ENCODE results near the gene CGREF1.
"Not testable (repeated sequence)": the region's sequence is repeated elsewhere in the genome, so short reads cannot be mapped to it uniquely, and the experiment has no call there.

Gene CGREF1

DNA sequence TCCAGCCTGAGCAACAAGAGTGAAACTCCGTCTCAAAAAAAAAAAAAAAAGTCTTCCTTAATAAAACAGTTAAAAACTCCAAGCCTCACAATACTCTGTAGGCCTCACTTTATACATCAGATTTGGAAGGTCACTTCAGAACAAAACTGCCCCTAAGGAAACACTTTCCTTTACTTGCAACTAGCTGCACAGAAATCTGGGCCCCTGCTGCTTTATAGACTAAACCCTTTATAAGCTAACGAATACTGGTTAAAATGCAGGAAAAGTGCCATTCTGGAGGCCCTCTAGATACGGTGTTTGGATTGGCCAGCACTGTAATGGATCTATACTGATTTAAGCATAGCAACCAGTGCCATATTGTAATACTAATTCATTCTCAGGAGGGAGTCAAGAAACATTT, 6.2 kb upstream of the CGREF1 start:
- in situ Hi-C loops (cut with HindIII; ENCODE audit: low sequenced_read_pairs), result no loop called here
- H3K4me3 ChIP-seq (ENCODE audit: low read depth, low read length), result no peak overlapping the region
- no peak for DNase-seq (ENCODE audit: low read depth, low spot score)
- TF ChIP-seq, protein P1, sequence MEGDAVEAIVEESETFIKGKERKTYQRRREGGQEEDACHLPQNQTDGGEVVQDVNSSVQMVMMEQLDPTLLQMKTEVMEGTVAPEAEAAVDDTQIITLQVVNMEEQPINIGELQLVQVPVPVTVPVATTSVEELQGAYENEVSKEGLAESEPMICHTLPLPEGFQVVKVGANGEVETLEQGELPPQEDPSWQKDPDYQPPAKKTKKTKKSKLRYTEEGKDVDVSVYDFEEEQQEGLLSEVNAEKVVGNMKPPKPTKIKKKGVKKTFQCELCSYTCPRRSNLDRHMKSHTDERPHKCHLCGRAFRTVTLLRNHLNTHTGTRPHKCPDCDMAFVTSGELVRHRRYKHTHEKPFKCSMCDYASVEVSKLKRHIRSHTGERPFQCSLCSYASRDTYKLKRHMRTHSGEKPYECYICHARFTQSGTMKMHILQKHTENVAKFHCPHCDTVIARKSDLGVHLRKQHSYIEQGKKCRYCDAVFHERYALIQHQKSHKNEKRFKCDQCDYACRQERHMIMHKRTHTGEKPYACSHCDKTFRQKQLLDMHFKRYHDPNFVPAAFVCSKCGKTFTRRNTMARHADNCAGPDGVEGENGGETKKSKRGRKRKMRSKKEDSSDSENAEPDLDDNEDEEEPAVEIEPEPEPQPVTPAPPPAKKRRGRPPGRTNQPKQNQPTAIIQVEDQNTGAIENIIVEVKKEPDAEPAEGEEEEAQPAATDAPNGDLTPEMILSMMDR (IDR thresholded peaks at IDR 0.05; ENCODE audit: low read depth, low read length), result no peak

DNA sequence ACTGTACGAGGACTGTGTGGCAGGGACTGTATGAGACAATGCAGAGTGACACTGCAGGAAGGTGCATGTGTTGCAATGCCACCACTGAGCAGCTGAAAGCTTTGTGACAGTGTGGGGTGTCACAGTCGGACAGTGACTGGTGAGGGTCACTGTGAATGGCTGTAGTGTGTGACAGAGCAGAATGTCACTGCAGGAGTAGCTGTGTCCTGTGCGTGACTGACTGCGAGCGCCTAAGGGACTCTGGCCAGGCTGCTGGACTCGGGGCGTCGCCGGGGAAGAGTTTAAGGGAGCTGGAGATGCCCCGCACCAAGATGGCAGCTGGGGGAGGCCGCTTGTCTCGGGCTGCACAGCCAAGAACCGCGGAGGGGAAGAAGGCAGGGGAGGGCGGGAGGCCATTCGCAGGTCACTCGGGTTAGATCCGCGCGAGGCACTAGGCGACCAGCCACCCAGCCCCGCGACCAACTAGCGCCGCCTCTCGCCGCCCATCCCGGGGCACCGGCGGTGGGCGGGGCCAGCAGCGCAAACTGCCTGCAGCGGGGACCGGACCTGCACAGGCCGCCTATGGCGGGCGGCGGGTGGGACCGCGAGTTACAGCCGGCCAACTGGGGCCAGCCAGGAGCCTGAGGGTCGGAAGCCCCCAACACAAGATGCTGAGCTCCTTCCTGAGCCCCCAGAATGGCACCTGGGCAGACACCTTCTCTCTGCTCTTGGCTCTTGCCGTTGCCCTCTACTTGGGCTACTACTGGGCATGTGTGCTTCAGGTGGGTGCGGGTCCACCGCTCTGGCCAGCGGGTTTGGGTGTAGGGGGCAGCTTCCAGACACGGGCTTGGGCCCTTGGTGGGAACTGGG, 4.6 kb upstream of the CGREF1 start, which contains the start of gene ABHD1:
ABHD1 (plus strand) TSS at position 514 of the 849 bp plus-strand sequence; CDS start at position 648, 134 bp downstream.
- TF ChIP-seq, protein P1 (IDR thresholded peaks at IDR 0.05; ENCODE audit: low read depth, low read length), result no peak
- peak; percentile 1 for DNase-seq (ENCODE audit: low read depth, low spot score)
- H3K4me3 ChIP-seq (ENCODE audit: low read depth, low read length), result peak within 1 kb of the TSS; percentile 47
- in situ Hi-C loops (cut with HindIII; ENCODE audit: low sequenced_read_pairs), result loop anchor here (25.0 kb wide), 1 partner anchor 139 kb away; the partner anchor contains the start of gene SLC30A3

DNA sequence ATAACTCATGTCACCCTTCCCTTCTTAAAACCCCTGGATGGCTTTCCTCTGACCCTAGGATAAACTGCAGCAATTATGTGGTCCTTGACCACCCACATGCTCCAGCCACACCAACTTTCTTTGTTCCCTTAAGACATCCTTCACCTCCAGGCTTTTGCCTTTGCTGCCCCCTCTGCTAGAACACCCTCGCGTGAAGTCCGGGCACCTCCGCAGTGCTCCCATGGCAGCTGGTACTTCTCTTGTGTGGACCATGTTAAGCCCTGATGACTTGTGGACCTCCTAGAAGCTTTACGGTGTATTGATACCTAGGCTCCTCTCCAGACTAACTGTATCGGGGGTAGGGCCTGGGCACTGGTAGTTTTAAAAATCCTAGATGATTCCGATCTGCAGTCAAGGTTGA, 3.9 kb upstream of the CGREF1 start:
- TF ChIP-seq, protein P1 (IDR thresholded peaks at IDR 0.05; ENCODE audit: low read depth, low read length), result no peak
- no peak for DNase-seq (ENCODE audit: low read depth, low spot score)
- in situ Hi-C loops (cut with HindIII; ENCODE audit: low sequenced_read_pairs), result loop anchor here (25.0 kb wide), 1 partner anchor 140 kb away; the partner anchor contains the start of gene SLC30A3
- H3K4me3 ChIP-seq (ENCODE audit: low read depth, low read length), result no peak overlapping the region

DNA sequence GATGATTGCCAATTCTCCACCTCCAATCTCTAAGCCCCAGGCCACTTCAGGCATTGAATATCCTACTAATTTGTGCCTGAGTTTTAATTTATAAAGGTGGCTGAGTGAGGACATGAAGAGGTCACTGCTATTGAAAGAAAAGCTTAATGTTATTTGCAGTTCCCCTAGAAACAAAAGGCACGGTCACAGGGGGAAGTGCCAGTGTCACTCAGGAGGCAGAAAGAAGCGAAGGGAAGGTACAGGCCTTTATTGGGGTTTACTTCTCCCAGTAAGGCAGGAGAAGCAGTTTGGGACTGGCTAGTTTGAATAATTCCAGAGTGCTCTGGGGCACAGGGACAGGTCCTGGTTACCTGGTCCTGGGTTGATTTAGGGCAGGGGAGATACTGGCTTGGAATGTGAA, 3.0 kb upstream of the CGREF1 start:
- TF ChIP-seq, protein P1 (IDR thresholded peaks at IDR 0.05; ENCODE audit: low read depth, low read length), result no peak
- no peak overlapping the region for H3K4me3 ChIP-seq (ENCODE audit: low read depth, low read length)
- in situ Hi-C loops (cut with HindIII; ENCODE audit: low sequenced_read_pairs), result loop anchor here (25.0 kb wide), 1 partner anchor 140 kb away; the partner anchor contains the start of gene SLC30A3
- no peak for DNase-seq (ENCODE audit: low read depth, low spot score)

DNA sequence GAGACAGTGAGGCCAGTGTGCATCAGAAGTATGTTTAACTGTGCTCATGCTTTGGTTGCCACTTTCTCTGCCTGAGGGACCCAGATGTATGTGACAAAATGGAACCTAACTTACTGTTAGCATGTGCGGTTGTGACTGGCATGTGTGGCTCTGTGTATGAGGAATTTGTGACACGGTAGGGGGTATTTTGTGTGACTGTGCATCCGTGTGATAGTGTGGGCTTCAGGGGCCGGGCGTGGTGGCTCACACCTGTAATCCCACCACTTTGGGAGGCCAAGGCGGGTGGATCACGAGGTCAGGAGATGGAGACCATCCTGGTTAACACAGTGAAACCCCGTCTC, 372 bp upstream of the CGREF1 start:
- in situ Hi-C loops (cut with HindIII; ENCODE audit: low sequenced_read_pairs), result loop anchor here (25.0 kb wide), 1 partner anchor 143 kb away; the partner anchor contains the start of gene SLC30A3

DNA sequence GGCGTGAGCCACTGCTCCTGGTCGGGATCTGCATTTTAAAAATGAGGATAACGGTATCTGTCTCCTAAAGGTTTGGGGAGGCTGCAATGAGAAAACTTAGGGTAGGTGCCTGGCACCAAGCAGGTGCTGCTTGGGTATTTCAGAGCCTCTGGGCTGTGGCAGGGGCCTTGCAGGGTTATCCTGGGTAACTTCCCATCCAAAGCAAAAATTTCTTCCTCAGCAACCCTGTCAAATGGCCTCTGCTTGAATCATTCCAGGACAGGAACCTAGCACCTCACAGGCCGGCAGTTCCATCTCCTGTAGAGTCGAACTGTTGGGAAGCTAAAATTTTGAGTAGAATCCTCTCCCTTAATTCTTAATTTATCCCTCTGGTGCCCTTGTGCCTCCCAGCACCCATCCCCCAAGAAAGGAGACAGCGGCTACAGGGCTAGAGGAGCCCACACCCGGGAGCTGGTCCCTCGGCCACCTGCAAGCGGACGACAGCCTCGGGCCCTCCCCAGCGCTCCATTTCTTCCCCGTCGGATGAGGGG, 868 bp downstream of the CGREF1 start:
- TF ChIP-seq, protein P1 (IDR thresholded peaks at IDR 0.05; ENCODE audit: low read depth, low read length), result no peak
- DNase-seq (ENCODE audit: low read depth, low spot score), result no peak
- in situ Hi-C loops (cut with HindIII; ENCODE audit: low sequenced_read_pairs), result loop anchor here (25.0 kb wide), 1 partner anchor 144 kb away; the partner anchor contains the start of gene SLC30A3
- peak overlapping the region; percentile 31 for H3K4me3 ChIP-seq (ENCODE audit: low read depth, low read length)

More for the DNA sequence above, 372 bp upstream of the CGREF1 start:
- peak overlapping the region; percentile 25 for H3K4me3 ChIP-seq (ENCODE audit: low read depth, low read length)
- not testable (repeated sequence) for DNase-seq (ENCODE audit: low read depth, low spot score)

DNA sequence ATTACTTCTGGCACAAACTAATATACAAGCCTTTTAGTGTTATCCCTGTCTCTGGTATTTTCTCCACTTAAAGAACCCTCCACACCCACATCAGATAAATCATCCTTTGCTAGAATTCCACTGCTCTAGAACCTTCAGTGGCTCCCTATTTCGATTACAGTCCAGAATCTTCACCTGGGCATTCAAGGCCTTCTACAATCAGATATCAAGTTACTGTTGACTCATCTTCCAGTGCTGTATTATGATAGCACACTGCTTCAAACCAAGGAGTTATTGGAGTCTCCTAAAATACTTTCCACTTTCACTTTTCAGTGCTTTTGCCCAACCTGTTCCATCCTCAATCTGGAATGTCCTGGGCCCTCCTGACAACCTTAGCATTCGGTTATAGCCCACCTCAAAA, 3.4 kb downstream of the CGREF1 start:
- TF ChIP-seq, protein P1 (IDR thresholded peaks at IDR 0.05; ENCODE audit: low read depth, low read length), result no peak
- in situ Hi-C loops (cut with HindIII; ENCODE audit: low sequenced_read_pairs), result loop anchor here (25.0 kb wide), 1 partner anchor 147 kb away; the partner anchor contains the start of gene SLC30A3
- no peak for DNase-seq (ENCODE audit: low read depth, low spot score)
- H3K4me3 ChIP-seq (ENCODE audit: low read depth, low read length), result no peak overlapping the region

DNA sequence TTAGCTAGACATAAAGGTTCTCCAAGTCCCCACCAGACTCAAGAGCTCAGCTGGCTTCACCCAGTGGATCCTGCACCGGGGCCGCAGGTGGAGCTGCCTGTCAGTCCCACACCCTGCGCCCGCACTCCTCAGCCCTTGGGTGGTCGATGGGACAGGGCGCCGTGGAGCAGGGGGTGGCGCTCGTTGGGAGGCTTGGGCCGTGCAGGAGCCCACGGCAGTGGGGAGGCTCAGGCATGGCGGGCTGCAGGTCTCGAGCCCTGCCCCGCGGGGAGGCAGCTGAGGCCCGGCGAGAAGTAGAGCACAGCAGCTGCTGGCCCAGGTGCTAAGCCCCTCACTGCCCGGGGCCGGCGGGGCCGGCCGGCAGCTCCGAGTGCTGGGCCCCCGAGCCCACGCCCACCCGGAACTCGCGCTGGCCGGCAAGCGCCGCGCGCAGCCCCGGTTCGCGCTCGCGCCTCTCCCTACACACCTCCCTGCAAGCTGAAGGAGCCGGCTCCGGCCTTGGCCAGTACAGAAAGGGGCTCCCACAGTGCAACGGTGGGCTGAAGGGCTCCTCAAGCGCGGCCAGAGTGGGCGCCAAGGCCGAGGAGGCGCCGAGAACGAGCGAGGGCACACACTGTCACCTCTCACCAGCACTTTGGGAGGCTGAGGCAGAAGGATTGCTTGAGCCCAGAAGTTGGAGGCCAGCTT, 7.4 kb downstream of the CGREF1 start:
- H3K4me3 ChIP-seq (ENCODE audit: low read depth, low read length), result not testable (repeated sequence)
- in situ Hi-C loops (cut with HindIII; ENCODE audit: low sequenced_read_pairs), result loop anchor here (25.0 kb wide), 1 partner anchor 151 kb away; the partner anchor contains the start of gene SLC30A3

More for the DNA sequence above, 7.4 kb downstream of the CGREF1 start:
- DNase-seq (ENCODE audit: low read depth, low spot score), result not testable (repeated sequence)
